Right ventricle myocardium superior (tissue), 1 donor: Measurements from ENCODE around the gene ASNSD1. TPM values are rescaled to one million over a fixed set of nuclear protein-coding genes. Genes with fewer than 3 reads are reported as not detected.
"Not testable (repeated sequence)": the region's sequence is repeated elsewhere in the genome, so short reads cannot be mapped to it uniquely, and the experiment has no call there.

Experiments
- ATAC-seq: fragments of 200-7000 bp; cut with Tn5 transposase; one replicate; pipeline ENCODE4 v1.9.1; 2020; ENCODE audit warnings: mild to moderate bottlenecking; ENCODE audit not compliant: poor library complexity
- DNase-seq: peaks from one replicate; pipeline ENCODE4 v3.0.0-alpha.2; 2020
- intact Hi-C: fragments of 100-400 bp; cut with DNase I; formaldehyde crosslinking; loops from one replicate; pipeline ENCODE4 v1.11.2; 2022
- total RNA-seq: library from RNA; stranded (reverse); fragmentation: NEBNext Ultra II Directional; extraction: Animal tissue kit (Norgen Biotek cat#: 25700); gene quantifications from one replicate; pipeline ENCODE4 v1.2.1, GENCODE V29; 2021
- donor health status: DM: no; HTN: yes; CAD: no; lungs with severe emphysema.

ASNSD1 gene
- total RNA-seq, 1 donor from 2014 or later = 37.9 TPM

DNA sequence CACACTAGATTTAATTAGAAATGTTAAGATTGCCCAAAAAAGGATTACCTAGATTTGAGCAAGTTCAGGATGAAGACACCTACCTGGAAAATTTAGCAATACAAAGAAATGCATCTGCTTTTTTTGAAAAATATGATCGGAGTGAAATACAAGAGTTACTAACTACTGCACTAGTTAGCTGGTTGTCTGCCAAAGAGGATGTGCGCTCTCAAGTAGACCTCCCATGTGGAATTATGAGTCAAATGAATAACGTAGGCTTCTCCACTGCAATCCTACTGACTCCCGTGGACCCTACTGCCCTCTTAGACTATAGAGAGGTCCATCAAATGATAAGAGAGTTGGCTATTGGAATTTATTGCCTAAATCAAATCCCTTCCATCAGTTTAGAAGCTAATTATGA, 15.2 kb downstream of the ASNSD1 start:
- DNase-seq = no peak
- intact Hi-C loops = loop anchor here (10.0 kb wide), 1 partner anchor 88 kb away; the partner anchor contains the start of gene OSGEPL1
- no peak for ATAC-seq

DNA sequence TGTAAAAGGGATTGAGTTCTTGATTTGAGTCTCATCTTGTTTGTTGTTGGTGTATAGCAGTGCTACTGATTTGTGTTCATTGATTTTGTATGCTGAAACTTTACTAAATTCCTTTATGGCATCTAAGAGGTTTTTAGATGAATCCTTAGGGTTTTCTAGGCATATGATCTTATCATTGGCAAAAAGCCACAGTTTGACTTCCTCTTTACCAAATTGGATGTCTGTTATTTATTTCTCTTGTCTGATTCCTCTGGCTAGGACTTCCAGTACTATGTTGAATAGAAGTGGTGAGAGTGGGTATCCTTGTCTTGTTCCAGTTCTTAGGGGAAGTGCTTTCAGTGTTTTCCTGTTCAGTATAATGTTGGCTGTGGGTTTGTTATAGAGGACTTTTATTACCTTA, 18.0 kb downstream of the ASNSD1 start:
- intact Hi-C loops = loop anchor here (10.0 kb wide), 1 partner anchor 86 kb away; the partner anchor contains the start of gene OSGEPL1
- DNase-seq = no peak
- ATAC-seq = no peak

DNA sequence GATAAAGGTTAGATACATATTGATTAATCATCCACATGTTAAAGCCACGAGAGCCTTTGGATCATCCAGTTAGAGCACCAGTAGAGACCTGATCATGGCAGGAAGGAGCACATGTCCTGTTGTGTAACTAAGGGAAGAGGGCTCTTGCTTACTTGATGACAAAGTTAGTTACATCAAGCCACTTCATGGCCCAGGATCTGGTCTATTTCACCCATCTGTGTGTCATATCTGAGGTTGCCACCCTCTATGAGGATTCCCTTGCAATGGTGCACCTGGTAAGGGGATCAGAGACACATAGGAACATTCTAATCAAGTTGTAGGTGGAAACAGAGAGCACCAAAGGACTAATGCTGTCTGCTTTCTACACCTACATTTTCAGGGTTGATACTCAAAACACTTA, 19.9 kb downstream of the ASNSD1 start:
- no peak for ATAC-seq
- no peak for DNase-seq
- intact Hi-C loops = no loop called here

DNA sequence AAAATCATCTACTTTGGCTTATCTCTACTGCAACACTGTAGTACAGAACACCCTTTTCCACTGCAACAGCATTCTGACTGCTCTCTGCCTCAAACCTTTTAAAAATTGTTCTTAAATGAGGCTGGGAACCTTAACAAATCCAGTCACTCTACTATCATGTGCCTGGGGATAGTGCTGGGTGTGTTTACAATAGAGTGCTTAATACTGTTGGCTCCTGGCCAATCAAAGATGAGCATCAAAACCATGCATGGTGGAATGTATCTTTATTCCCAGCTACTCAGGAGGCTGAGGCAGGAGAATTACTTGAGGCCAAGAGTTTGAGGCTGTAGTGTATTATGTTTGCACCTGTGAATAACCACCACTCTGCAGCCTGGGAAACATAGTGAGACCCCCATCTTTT, 20.6 kb downstream of the ASNSD1 start:
- intact Hi-C loops = no loop called here
- ATAC-seq (no peak), DNase-seq (no peak)

DNA sequence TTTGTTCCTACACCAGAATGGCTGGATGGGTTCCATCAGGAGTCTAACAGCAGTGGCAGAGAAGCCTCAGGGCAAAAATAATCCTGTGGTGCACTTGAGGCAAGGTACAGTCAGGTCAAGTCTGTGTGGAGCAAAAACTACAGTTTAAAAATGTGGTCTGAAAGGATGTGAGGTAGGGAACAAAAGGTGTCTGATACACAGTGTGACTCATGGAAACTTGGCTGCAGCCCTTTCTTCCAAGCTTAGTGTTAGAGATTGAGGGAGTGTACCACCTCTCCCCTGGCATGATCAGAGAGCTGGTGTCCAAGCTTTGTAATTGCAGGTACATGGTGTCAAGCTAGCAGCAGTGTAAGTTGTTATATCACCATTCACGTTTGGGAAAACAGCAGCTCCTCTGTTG, 22.1 kb downstream of the ASNSD1 start:
- DNase-seq (no peak), ATAC-seq (no peak)
- intact Hi-C loops = no loop called here

DNA sequence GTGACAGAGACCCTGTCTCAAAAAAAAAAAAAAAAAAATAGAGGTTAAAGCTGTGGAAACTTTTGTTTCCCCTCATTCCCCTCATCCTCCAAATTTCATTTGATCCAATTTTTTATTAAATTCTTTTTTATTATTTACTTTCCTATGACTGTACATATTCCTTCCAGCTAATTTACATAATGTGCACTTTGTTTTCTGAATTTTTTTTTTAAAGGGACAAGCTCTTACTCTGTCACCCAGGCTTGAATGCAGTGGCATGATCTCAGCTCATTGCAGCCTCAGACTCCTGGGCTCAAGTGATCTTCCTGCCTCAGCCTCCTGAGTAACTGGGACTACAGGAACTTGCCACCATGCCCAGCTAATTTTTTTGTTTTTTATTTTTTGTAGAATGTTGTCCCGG, 23.6 kb downstream of the ASNSD1 start:
- intact Hi-C loops = no loop called here
- ATAC-seq (no peak), DNase-seq (no peak)

DNA sequence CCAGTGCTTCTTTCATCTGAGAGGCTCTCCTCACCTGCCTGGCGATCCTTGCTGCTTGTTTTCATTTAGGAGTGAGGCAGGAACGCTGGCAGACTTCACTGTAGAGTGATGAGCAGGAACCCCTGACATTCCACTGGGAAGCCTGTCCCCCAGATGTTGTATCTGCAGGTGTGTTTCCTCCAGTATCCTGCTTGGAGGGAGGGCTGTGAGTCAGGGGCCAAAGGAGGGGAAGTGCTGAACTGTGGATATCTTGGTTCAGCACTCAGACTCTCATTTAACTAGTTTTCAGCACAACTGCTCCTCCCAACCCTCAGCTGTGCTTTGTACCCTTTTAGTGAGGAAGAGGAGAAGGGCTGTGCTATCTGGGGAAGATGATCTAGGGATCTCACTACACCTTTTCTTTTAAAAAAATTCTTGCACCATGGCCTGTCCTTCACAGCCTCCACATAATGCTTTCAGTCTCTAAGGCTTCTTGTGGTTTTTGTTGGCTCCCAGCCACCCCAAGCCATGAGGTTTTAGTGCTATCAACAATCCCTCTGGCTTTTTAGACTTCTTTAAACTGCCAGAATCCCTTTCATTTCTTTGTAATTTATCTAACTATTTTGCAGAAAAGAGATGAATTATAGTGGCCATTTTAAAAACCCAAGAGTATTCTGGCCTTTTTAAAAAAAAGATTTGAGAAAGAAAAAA, 24.4 kb downstream of the ASNSD1 start:
- ATAC-seq (peak; percentile 51), DNase-seq (no peak)
- intact Hi-C loops = no loop called here

DNA sequence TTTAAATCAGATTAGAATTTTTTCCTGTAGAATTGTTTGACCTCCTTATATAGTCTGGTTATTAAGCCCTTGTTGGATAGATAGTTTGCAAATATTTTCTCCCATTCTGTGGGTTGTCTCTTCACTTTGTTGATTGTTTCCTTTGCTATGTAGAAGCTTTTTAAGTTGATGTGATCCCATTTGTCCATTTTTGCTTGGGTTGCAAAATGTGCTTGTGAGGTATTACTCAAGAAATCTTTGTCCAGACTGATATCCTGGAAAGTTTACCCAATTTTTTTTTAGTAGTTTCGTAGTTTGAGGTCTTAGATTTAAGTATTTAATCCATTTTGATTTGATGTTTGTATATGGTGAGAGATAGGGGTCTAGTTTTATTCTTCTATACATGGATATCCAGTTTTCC, 26.5 kb downstream of the ASNSD1 start:
- ATAC-seq, intact Hi-C loops, DNase-seq: not testable (repeated sequence)

DNA sequence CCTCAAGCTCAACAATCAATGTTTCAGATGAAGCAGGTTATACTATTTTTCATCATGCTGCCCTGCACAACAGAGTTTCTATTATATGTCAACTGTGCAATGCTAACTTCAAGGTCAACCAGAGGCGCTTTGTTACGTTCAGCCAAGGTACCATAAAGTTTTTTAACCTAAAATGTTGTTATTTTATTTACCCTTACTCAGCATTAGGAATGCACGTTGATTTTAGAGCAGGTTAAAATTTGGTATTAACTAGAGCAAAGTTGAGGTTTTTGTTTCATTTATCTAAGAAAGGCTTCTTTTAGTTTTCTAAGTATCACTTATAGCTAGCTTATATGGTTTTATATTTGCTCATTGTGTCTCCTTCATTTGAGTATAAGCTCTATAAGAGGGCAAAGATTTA, 35.0 kb downstream of the ASNSD1 start:
- intact Hi-C loops = no loop called here
- DNase-seq = no peak
- no peak for ATAC-seq

DNA sequence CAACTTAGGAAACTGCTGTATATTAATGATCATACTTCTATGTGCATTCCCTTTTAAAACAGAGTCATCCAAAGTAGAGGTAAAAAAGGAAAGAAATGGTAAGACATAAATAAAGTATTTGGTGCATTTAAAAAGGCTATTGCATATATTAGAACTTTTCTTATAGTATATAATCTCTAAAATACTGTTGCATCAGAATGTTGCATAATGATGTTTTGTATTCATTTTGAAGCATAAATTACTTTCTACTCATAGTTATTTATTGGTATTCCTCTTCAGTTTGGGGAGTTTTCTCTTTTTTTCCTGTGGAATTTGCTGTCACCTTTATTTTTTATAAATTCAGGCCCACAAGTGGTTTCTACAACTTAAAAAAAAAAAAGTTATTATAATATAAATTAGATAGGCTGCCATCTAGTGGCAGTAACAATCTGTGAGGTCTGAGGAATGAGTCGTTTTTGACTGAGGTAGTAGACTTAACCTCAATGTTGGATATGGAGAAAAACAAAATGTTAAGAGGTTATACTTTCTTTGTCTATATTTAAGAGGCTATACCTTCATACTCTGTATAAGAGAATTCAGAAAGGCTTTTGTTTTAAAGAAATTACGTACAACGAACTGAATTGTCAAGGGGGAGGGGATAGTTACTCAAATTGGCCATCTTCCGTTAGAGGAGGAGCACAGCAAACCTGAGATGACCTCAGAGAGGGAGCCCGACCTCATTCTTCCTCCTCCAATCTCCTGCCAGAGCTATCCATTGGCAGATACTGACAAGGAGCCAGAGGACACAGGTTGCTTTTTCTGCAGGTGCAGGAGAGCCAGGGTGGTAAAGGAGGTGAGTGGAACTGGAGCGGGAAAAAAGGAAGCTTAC, 37.0 kb downstream of the ASNSD1 start:
- intact Hi-C loops = loop anchor here (2.0 kb wide), 1 partner anchor 37 kb away; the partner anchor contains the start of gene ASNSD1
- peak; percentile 71 for ATAC-seq

DNA sequence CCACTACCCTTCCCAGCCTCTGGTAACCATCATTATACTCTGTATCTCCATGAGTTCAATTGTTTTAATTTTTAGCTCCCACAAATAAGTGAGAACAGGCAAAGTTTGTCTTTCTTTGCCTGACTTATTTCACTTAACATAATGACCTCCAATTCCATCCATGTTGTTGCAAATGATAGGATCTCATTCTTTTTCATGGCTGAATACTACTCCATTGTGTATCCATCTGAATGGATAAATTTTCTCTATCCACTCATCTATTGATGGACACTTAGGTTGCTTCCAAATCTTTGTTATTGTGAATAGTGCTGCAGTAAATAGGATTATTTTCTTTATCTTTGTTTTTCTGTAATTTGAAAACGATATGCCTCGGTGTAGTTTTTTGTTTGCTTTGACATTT, 39.4 kb downstream of the ASNSD1 start:
- intact Hi-C loops = no loop called here
- DNase-seq = no peak
- ATAC-seq = no peak

More for the DNA sequence above, 37.0 kb downstream of the ASNSD1 start:
- no peak for DNase-seq

DNA sequence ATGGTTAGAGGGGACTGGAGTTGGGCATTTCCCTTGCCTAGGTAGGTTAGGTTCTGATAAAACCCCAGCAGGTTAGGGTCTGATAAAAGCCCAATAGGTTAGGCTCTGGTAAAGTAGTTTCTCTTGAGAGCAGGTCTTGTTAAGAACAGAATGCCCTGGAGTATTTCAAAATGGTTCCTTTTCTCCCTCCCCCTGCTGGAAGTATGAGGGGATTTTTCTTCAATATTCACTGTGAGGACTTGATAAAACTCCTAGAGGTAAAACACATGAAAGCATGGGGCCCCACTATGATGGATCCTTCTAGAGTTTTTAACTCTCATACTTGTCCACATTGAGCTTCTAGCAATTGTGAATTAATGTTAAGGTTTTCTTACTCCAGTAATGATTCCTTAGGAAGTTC, 40.8 kb downstream of the ASNSD1 start:
- no peak for ATAC-seq
- intact Hi-C loops = no loop called here
- DNase-seq = no peak

DNA sequence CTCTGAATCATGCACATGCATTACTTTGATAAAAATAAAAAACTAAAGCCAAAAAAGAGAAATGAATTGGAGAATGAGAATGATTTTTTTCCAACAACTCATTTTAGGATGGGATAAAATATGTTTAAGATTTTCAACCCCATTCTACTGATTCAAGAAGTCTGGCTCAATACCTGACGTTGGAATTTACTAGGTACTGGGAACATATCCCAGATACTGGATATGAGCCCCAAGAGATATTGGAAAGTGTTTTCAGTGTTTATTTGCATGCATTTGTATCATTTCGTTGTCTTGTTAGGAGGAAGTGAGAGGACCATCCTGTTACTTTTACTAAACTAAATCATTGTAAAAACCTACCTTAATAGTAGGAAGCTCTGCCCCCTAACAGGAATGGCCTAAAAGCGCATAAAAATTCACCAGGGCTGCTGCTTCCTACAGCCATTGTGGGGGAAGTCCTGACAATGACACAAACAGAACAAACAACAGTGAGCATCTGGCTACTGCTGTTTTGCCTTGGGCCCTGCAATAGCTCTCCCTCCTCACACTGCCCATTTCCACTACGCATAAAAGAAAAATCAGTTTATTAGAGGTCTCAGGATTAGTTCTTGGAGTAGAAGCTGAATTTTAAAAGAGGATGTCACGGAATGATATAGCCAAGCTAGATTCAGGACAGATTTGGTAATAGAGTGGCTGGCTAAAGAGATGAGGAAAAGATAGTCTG, 48.4 kb downstream of the ASNSD1 start:
- no peak for DNase-seq
- ATAC-seq = no peak
- intact Hi-C loops = no loop called here

DNA sequence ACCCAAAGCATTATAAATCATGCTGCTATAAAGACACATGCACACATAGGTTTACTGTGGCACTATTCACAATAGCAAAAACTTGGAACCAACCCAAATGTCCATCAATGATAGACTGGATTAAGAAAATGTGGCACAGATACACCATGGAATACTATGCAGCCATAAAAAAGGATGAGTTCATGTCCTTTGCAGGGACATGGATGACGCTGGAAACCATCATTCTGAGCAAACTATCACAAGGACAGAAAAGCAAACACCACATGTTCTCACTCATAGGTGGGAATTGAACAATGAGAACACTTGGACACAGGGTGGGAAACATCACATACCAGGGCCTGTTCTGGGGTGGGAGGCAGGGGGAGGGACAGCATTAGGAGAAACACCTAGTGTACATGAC, 56.3 kb downstream of the ASNSD1 start:
- ATAC-seq, DNase-seq, intact Hi-C loops: not testable (repeated sequence)

DNA sequence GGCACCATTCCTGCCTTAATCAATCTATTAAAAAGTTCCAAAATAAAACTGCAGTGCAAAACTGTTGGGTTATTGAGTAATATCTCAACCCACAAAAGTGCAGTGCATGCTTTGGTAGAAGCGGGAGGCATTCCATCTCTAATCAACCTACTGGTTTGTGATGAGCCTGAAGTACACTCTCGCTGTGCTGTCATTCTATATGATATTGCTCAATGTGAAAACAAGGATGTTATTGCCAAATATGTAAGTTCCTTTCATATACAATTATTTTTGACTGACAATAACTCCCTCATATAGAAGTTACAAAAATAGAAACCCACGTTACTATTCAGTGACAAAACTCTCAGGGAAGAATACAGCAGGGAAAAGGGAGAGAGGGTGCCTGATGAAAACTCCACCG, 58.3 kb downstream of the ASNSD1 start:
- ATAC-seq (no peak), DNase-seq (no peak)
- intact Hi-C loops = no loop called here

Other genes with a start within 250 kb of the ASNSD1 start
- 15.0 TPM for gene WDR75, start 220.0 kb upstream of the ASNSD1 start, total RNA-seq
- gene SLC40A1, start 80.7 kb upstream of the ASNSD1 start, total RNA-seq = 48.2 TPM
- gene ANKAR, start 13.2 kb downstream of the ASNSD1 start, total RNA-seq = 8.1 TPM
- gene OSGEPL1, start 101.3 kb downstream of the ASNSD1 start, total RNA-seq = 9.4 TPM
- 19.4 TPM for gene ORMDL1, start 122.9 kb downstream of the ASNSD1 start, total RNA-seq
- 13.5 TPM for gene PMS1, start 123.0 kb downstream of the ASNSD1 start, total RNA-seq